ENCODE data around the gene PHF24. TPM values are rescaled to one million over a fixed set of nuclear protein-coding genes. Genes with fewer than 3 reads are reported as not detected.
"Not testable (repeated sequence)": the region's sequence is repeated elsewhere in the genome, so short reads cannot be mapped to it uniquely, and the experiment has no call there.

PHF24 gene
- total and polyA plus RNA-seq, 2 donors from 2014 or later = 0.09 to 0.98 TPM

DNA sequence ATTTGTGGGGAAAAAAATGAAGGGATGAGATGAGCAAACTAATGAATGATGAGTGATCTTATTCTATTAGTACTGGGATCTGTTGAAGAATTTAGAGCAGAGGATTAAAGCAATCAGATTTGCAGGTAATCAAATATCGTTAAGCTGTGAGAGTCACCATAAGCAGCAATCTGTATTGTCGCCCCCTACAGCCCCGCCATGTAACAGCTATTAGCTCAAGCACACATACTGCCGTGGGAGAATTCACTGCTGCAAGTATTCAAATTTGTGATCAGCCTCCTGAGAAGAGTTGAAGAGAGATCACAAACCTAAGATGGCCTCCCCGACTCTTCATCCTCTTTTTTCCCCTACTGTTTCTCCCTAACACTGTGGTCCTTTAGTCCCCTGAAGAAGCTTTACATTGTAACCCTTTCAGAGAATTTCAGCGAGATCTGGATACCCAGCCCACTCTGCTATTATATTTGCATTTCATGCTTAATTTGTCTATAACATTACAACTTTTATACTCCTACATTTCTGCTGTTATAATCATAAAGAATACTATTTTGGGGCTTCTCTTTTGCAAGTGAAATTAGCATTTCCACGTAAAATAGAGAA, 28.5 kb upstream of the PHF24 start:
- Histone ChIP-seq H3K4me3 (ENCODE audit: low read length in 3 of 3) (no peak overlapping the region), H3K27me3 (ENCODE audit: control insufficient read depth, insufficient read depth, low read length) (no peaks in the 10 kb centered on the region), H3K36me3 (ENCODE audit: control insufficient read depth in 2 of 3, insufficient read depth in 3 of 3, low read length in 3 of 3) (no peaks in the 10 kb centered on the region), H3K4me1 (ENCODE audit: control insufficient read depth in 2 of 3, insufficient read depth in 2 of 3, low read depth in 1 of 3, low read length in 3 of 3) (no peaks in the 10 kb centered on the region), H3K9ac (ENCODE audit: low read length in 3 of 3) (no peak overlapping the region), H3K27ac (ENCODE audit: low read depth in 2 of 2, low read length in 2 of 2) (no peak overlapping the region), H3K9me3 (ENCODE audit: control insufficient read depth in 2 of 3, insufficient read depth in 1 of 3, low read length in 3 of 3) (peaks cover 0 to 7% (median 2%) of the 10 kb centered on the region in 3 donors)
- DNase-seq = peak in 3 of 5 donors; percentile 13 to 42 (median 34)
- TF ChIP-seq, protein P1, sequence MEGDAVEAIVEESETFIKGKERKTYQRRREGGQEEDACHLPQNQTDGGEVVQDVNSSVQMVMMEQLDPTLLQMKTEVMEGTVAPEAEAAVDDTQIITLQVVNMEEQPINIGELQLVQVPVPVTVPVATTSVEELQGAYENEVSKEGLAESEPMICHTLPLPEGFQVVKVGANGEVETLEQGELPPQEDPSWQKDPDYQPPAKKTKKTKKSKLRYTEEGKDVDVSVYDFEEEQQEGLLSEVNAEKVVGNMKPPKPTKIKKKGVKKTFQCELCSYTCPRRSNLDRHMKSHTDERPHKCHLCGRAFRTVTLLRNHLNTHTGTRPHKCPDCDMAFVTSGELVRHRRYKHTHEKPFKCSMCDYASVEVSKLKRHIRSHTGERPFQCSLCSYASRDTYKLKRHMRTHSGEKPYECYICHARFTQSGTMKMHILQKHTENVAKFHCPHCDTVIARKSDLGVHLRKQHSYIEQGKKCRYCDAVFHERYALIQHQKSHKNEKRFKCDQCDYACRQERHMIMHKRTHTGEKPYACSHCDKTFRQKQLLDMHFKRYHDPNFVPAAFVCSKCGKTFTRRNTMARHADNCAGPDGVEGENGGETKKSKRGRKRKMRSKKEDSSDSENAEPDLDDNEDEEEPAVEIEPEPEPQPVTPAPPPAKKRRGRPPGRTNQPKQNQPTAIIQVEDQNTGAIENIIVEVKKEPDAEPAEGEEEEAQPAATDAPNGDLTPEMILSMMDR (IDR thresholded peaks at IDR 0.05; ENCODE audit: borderline replicate concordance, extremely low read depth, insufficient read depth) = peak; percentile 37
- intact Hi-C loops (cut with DNase I) = no loop called here
- FAIRE-seq = no peak

DNA sequence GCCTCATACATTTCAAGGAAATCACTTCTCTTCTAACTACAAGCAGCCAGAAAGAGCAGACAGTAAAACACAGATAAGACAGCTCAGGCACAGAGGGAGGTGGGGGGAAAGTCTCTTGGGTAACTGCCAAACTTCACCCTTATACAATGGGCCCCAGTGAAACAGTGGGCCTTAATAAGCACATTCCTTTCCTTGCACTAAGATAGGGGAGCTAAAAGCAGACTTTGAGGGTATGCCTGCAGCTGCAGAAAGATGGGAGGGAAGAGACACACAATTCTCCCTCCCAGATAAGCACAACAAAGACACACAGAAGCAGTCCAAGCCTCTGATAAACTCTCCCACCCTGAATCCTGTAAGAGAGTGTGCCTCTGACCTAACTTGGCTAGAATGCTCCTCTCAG, 18.1 kb upstream of the PHF24 start:
- H3K9ac ChIP-seq (ENCODE audit: low read length in 3 of 3); H3K9me3 ChIP-seq (ENCODE audit: control insufficient read depth in 2 of 3, insufficient read depth in 1 of 3, low read length in 3 of 3); DNase-seq; H3K4me1 ChIP-seq (ENCODE audit: control insufficient read depth in 2 of 3, insufficient read depth in 2 of 3, low read depth in 1 of 3, low read length in 3 of 3); intact Hi-C loops (cut with DNase I); H3K27ac ChIP-seq (ENCODE audit: low read depth in 2 of 2, low read length in 2 of 2); FAIRE-seq; H3K4me3 ChIP-seq (ENCODE audit: low read length in 3 of 3); H3K27me3 ChIP-seq (ENCODE audit: control insufficient read depth, insufficient read depth, low read length); H3K36me3 ChIP-seq (ENCODE audit: control insufficient read depth in 2 of 3, insufficient read depth in 3 of 3, low read length in 3 of 3): not testable (repeated sequence)

DNA sequence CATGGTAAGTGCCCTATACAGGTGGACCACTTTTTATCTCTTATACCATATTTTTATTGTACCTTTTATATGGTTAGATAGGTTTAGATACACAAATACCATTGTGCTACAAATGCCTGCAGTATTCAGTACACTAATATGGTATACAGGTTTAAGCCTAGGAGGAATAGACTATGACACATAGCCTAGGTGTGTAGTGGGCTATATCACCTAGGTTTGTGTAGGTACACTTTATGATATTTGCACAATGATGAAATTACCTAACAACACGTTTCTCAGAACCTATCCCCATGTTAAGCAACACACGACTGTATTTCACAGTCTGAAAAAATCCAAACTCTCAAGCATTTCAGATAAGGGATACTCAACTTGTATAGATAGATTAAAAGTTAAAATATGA, 9.6 kb upstream of the PHF24 start:
- Histone ChIP-seq H3K27me3 (ENCODE audit: control insufficient read depth, insufficient read depth, low read length) (no peaks in the 10 kb centered on the region), H3K36me3 (ENCODE audit: control insufficient read depth in 2 of 3, insufficient read depth in 3 of 3, low read length in 3 of 3) (no peaks in the 10 kb centered on the region), H3K4me1 (ENCODE audit: control insufficient read depth in 2 of 3, insufficient read depth in 2 of 3, low read depth in 1 of 3, low read length in 3 of 3) (no peaks in the 10 kb centered on the region), H3K27ac (ENCODE audit: low read depth in 2 of 2, low read length in 2 of 2) (no peak overlapping the region), H3K9me3 (ENCODE audit: control insufficient read depth in 2 of 3, insufficient read depth in 1 of 3, low read length in 3 of 3) (peaks cover 0 to 3% (median 0%) of the 10 kb centered on the region in 3 donors), H3K9ac (ENCODE audit: low read length in 3 of 3) (no peak overlapping the region), H3K4me3 (ENCODE audit: low read length in 3 of 3) (no peak overlapping the region)
- DNase-seq = no peak
- TF ChIP-seq, protein P1 (IDR thresholded peaks at IDR 0.05; ENCODE audit: borderline replicate concordance, extremely low read depth, insufficient read depth) = no peak
- no peak for FAIRE-seq
- intact Hi-C loops (cut with DNase I) = no loop called here

DNA sequence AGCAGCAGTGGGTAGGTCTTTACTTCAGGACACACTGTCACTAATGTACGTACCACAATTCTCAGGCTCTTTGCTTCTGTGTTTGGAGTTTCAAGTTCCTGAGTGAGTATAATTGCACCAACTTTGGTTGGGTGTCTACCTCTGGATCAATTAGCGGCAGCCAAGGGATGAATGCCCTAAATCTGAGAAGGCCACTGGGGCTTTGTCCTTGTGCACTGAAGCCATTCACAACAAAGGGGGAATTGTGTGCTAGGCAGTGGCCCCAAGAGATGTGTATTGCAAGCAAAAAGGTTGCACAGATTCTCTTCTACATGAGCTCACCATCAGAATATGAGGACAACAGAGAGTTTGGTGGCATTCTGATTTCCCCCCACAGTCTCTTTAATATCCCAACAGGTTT, 3.9 kb upstream of the PHF24 start:
- intact Hi-C loops (cut with DNase I) = no loop called here
- Histone ChIP-seq H3K27ac (ENCODE audit: low read depth in 2 of 2, low read length in 2 of 2) (no peak overlapping the region), H3K27me3 (ENCODE audit: control insufficient read depth, insufficient read depth, low read length) (peaks cover 6% of the 10 kb centered on the region), H3K9ac (ENCODE audit: low read length in 3 of 3) (no peak overlapping the region), H3K9me3 (ENCODE audit: control insufficient read depth in 2 of 3, insufficient read depth in 1 of 3, low read length in 3 of 3) (peaks cover 0 to 3% (median 0%) of the 10 kb centered on the region in 3 donors), H3K4me1 (ENCODE audit: control insufficient read depth in 2 of 3, insufficient read depth in 2 of 3, low read depth in 1 of 3, low read length in 3 of 3) (peaks cover 0 to 2% (median 0%) of the 10 kb centered on the region in 3 donors), H3K36me3 (ENCODE audit: control insufficient read depth in 2 of 3, insufficient read depth in 3 of 3, low read length in 3 of 3) (no peaks in the 10 kb centered on the region), H3K4me3 (ENCODE audit: low read length in 3 of 3) (no peak overlapping the region)
- no peak for DNase-seq
- TF ChIP-seq, protein P1 (IDR thresholded peaks at IDR 0.05; ENCODE audit: borderline replicate concordance, extremely low read depth, insufficient read depth) = no peak
- FAIRE-seq = no peak

DNA sequence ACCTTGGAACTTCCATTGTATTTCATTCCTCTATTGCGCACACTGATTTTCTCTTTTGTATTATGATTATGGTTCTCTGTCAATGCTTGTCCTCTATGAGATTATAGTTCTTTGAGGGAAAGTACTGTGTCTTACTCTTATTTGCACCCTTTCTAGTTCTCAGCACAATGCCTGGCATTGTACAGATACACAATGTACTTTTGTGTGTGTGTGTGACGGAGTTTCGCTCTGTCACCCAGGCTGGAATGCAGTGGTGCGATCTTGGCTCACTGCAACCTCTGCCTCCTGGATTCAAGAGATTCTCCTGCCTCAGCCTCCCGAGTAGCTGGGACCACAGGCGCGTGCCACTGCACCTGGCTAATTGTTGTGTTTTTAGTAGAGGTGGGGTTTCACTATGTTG, 2.0 kb upstream of the PHF24 start:
- not testable (repeated sequence) for FAIRE-seq

More for the DNA sequence above, 2.0 kb upstream of the PHF24 start:
- H3K36me3 ChIP-seq (ENCODE audit: control insufficient read depth in 2 of 3, insufficient read depth in 3 of 3, low read length in 3 of 3); DNase-seq; H3K27ac ChIP-seq (ENCODE audit: low read depth in 2 of 2, low read length in 2 of 2); H3K9ac ChIP-seq (ENCODE audit: low read length in 3 of 3); H3K9me3 ChIP-seq (ENCODE audit: control insufficient read depth in 2 of 3, insufficient read depth in 1 of 3, low read length in 3 of 3); H3K4me1 ChIP-seq (ENCODE audit: control insufficient read depth in 2 of 3, insufficient read depth in 2 of 3, low read depth in 1 of 3, low read length in 3 of 3); H3K4me3 ChIP-seq (ENCODE audit: low read length in 3 of 3); intact Hi-C loops (cut with DNase I): not testable (repeated sequence)
- peaks cover 11% of the 10 kb centered on the region for H3K27me3 ChIP-seq (ENCODE audit: control insufficient read depth, insufficient read depth, low read length)
